Endothelial cell of umbilical vein (primary cell): Measurements from ENCODE around the gene SSH2. TPM values are rescaled to one million over a fixed set of nuclear protein-coding genes. Genes with fewer than 3 reads are reported as not detected.

Experiments
- BruUV-seq: library from RNA; stranded (reverse); fragments of 400-500 nt; replicated peaks from 2 replicates; lab custom pipeline; 2021; lab: Mats Ljungman, UMichigan
- CTCF ChIA-PET: fragments of 300-600, 350-600 bp; sonication (Branson Sonifier 250); formaldehyde crosslinking; loops from one replicate; lab custom pipeline; 2021; ENCODE audit warnings: antibody characterized with exemption, inconsistent platforms; lab: Charles Lee
- POLR2A ChIA-PET: fragments of 300-600, 350-600 bp; sonication (Branson Sonifier 250); formaldehyde crosslinking; loops from one replicate; lab custom pipeline; 2021; ENCODE audit warnings: antibody characterized with exemption, inconsistent platforms; lab: Charles Lee
- DNase-seq: peaks from one replicate; pipeline ENCODE4 v3.0.0-alpha.2; 2011; ENCODE audit warnings: low read depth, low spot score
- FAIRE-seq: peaks from 2 replicates; lab custom pipeline; 2011; peaks lifted over from hg19 to GRCh38; lab: Jason Lieb, UNC
- H2AFZ ChIP-seq: 2 replicates; pipeline ENCODE4 v1.6.0; 2012; ENCODE audit warnings: low read depth, low read length, control low read depth, inconsistent platforms
- H3K27ac ChIP-seq: 2 replicates; pipeline ENCODE4 v1.5.1; 2011; ENCODE audit warnings: low read depth, mild to moderate bottlenecking, control low read depth, low read length, moderate library complexity; ENCODE audit not compliant: insufficient read depth
- H3K27me3 ChIP-seq, 2 experiments: 2 replicates each; pipeline versions ENCODE4 v1.6.0 to v1.6.1; 2011; ENCODE audit warnings: low read length in 2 of 2, mixed read lengths in 1 of 2; ENCODE audit not compliant: control insufficient read depth in 2 of 2, insufficient read depth in 2 of 2
- H3K36me3 ChIP-seq, 2 experiments: 2 replicates in 1 of 2; 3 replicates in 1 of 2; pipeline ENCODE4 v1.5.1; 2011; ENCODE audit warnings: low read length in 2 of 2, mild to moderate bottlenecking in 1 of 2, moderate library complexity in 1 of 2; ENCODE audit not compliant: control insufficient read depth in 2 of 2, insufficient read depth in 2 of 2; ENCODE audit errors: extremely low read depth in 1 of 2
- H3K4me1 ChIP-seq: 3 replicates; pipeline ENCODE4 v1.5.1; 2011; ENCODE audit warnings: mild to moderate bottlenecking, low read length; ENCODE audit not compliant: control insufficient read depth, insufficient read depth; ENCODE audit errors: extremely low read depth
- H3K4me2 ChIP-seq: 2 replicates; pipeline ENCODE4 v1.6.1; 2011; ENCODE audit warnings: low read length, control low read depth, mixed read lengths; ENCODE audit not compliant: insufficient read depth
- H3K4me3 ChIP-seq, 3 experiments: fragments of 200-600 bp in 1 of 3; sonication (generic), shearing (Covaris generic) in 1 of 3; replicated peaks in 1 of 3; 2 replicates each; pipeline ENCODE4 v1.5.1; 2011 to 2016; ENCODE audit warnings: control low read depth in 3 of 3, low read length in 3 of 3, mild to moderate bottlenecking in 2 of 3, inconsistent platforms in 1 of 3, low read depth in 1 of 3, moderate library complexity in 1 of 3; ENCODE audit not compliant: insufficient read depth in 1 of 3
- H3K79me2 ChIP-seq: 2 replicates; pipeline ENCODE4 v1.6.0; 2012; ENCODE audit warnings: low read length, inconsistent platforms; ENCODE audit not compliant: control insufficient read depth, insufficient read depth
- H3K9ac ChIP-seq: replicated peaks from 2 replicates; pipeline ENCODE3; 2011; ENCODE audit warnings: low read length, control low read depth; ENCODE audit not compliant: insufficient read depth; ENCODE audit errors: extremely low read depth
- H3K9me1 ChIP-seq: replicated peaks from 3 replicates; pipeline ENCODE4 v1.6.0; 2011; ENCODE audit warnings: mild to moderate bottlenecking, low read length; ENCODE audit not compliant: control insufficient read depth, insufficient read depth; ENCODE audit errors: extremely low read depth
- H3K9me3 ChIP-seq: replicated peaks from 2 replicates; pipeline ENCODE4 v1.5.1; 2012; ENCODE audit warnings: low read length, inconsistent platforms; ENCODE audit not compliant: control insufficient read depth, insufficient read depth
- H4K20me1 ChIP-seq: replicated peaks from 2 replicates; pipeline ENCODE3; 2011; ENCODE audit warnings: mild to moderate bottlenecking, low read length; ENCODE audit not compliant: control insufficient read depth, insufficient read depth; ENCODE audit errors: extremely low read depth
- GATA2 ChIP-seq: IDR thresholded peaks from 2 replicates; pipeline ENCODE4 v1.7.0; 2011; ENCODE audit warnings: low read depth, mild to moderate bottlenecking, moderate library complexity, mixed read lengths, low read length; ENCODE audit not compliant: insufficient read length, insufficient read depth
- POLR2AphosphoS5 ChIP-seq: IDR thresholded peaks from 2 replicates; pipeline ENCODE4 v1.6.1; 2012; ENCODE audit warnings: low read depth, mild to moderate bottlenecking, control low read depth, low read length, moderate library complexity; ENCODE audit not compliant: insufficient read depth
- dilution Hi-C: fragments of 300-500 bp; cut with MboI; formaldehyde crosslinking; loops from one replicate; pipeline ENCODE4 v1.15.0; 2019; ENCODE audit warnings: low sequenced_read_pairs; ENCODE audit not compliant: extremely low pct_ligation_motif_present
- intact Hi-C: fragments of 100-400 bp; cut with micrococcal nuclease; formaldehyde crosslinking; loops from one replicate; pipeline ENCODE4 v1.10.0; 2022
- polyA plus RNA-seq, 4 experiments: library from polyadenylated mRNA; depleted of rRNA in 3 of 4; stranded (reverse) in 3 of 4; unstranded in 1 of 4; fragments of >200 nt; gene quantifications; 2 replicates each; pipeline versions ENCODE4 v1.2.1 to v1.2.3, GENCODE V29; 2011 to 2012; ENCODE audit warnings: missing spikeins in 1 of 4
- total RNA-seq: library from RNA; stranded (reverse); gene quantifications from 2 replicates; pipeline ENCODE4 v1.2.3, GENCODE V29; 2021
- TF ChIP-seq, protein P1 (sequence below), 2 donors: IDR thresholded peaks; 1 replicate in 1 of 2; 2 replicates in 1 of 2; pipeline ENCODE4 v1.5.1; 2011; ENCODE audit warnings: low read length in 2 of 2, mild to moderate bottlenecking in 2 of 2, moderate library complexity in 2 of 2, control low read depth in 1 of 2, inconsistent platforms in 1 of 2, low read depth in 1 of 2; ENCODE audit not compliant: insufficient read depth in 1 of 2; ENCODE audit errors: extremely low read depth in 1 of 2

The SSH2 gene
- total and polyA plus RNA-seq, 2 donors (not counting 3 experiments of a cell fraction or from before 2014, with no cell fraction given), result 24.6 to 60.9 TPM

DNA sequence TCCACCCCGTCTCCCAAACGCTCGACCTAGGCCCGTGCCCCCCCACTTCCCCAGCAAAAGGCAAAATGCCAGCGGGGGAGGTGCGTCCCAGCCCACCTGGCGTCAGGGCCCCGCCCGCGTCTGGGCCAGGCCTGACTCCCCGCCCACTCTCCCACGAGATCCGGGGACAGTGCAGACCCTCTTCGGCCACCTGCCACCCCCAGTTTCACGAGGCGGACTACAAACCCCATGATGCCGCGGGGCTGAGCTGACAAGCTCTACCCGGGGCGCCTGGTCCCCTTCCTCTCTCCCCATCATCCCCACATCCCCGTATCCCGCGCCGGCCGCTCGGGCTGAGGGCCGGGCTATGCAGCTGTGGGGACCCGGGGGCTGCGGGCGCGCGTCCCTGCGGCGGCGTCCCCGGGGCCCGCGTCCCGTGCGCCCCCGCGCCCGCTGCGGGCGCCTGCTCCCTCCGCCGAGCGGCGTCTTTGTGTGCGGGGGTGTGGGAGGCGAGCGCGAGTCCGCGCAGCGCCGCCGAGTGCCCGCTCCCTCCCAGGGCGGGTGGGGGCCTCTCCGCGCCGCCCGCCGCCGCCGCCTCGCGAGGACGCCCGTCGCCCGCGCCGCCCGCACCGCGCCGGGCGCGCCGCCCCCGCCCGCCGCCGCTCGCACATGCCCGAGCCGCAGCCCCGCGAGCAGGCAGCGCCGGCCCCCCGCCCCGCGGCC is 337.0 kb downstream of the SSH2 start, which contains the start of gene ANKRD13B:
Gene ANKRD13B (plus strand): TSS at position 283 of the 702 bp plus-strand sequence. CDS start 490 bp downstream, outside the sequence.
- peak within 1 kb of the TSS; percentile 57 for H3K4me2 ChIP-seq
- intact Hi-C loops, result loop anchor here (5.0 kb wide), 1 partner anchor 301 kb away; the partner anchor contains the start of gene NUFIP2
- H2AFZ ChIP-seq, result peak within 1 kb of the TSS; percentile 67
- dilution Hi-C loops, result no loop called here
- peaks cover 21% of the 10 kb centered on the region for H3K79me2 ChIP-seq
- ChIA-PET CTCF (interaction anchor here (0.6 to 9.2 kb wide), 14 partner anchors 14 to 500 kb away, joined by 3 to 152 read pairs (median 6); partner anchors contain the start of genes ABHD15 and TP53I13), POLR2A (interaction anchor here (0.7 kb wide), 1 partner anchor 23 kb away, joined by 3 read pairs; no protein-coding TSS in a partner anchor)
- H3K27me3 ChIP-seq, result no peaks in the 10 kb centered on the region
- H3K27ac ChIP-seq, result peak within 1 kb of the TSS; percentile 21
- no peaks in the 10 kb centered on the region for H4K20me1 ChIP-seq
- H3K9ac ChIP-seq, result peak within 1 kb of the TSS; percentile 29
- no peaks in the 10 kb centered on the region for H3K36me3 ChIP-seq
- BruUV-seq, result no TSS peak
- FAIRE-seq (peak; percentile 56), DNase-seq (no peak)
- no peaks in the 10 kb centered on the region for H3K9me3 ChIP-seq
- H3K9me1 ChIP-seq, result no peaks in the 10 kb centered on the region
- peak within 1 kb of the TSS; percentile 51 to 64 (median 59) for H3K4me3 ChIP-seq
- peaks cover 44% of the 10 kb centered on the region for H3K4me1 ChIP-seq
- TF ChIP-seq, protein P1, sequence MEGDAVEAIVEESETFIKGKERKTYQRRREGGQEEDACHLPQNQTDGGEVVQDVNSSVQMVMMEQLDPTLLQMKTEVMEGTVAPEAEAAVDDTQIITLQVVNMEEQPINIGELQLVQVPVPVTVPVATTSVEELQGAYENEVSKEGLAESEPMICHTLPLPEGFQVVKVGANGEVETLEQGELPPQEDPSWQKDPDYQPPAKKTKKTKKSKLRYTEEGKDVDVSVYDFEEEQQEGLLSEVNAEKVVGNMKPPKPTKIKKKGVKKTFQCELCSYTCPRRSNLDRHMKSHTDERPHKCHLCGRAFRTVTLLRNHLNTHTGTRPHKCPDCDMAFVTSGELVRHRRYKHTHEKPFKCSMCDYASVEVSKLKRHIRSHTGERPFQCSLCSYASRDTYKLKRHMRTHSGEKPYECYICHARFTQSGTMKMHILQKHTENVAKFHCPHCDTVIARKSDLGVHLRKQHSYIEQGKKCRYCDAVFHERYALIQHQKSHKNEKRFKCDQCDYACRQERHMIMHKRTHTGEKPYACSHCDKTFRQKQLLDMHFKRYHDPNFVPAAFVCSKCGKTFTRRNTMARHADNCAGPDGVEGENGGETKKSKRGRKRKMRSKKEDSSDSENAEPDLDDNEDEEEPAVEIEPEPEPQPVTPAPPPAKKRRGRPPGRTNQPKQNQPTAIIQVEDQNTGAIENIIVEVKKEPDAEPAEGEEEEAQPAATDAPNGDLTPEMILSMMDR (IDR thresholded peaks at IDR 0.05; ENCODE audit: extremely low read depth in 1 of 2, insufficient read depth in 1 of 2, low read depth in 1 of 2, low read length in 2 of 2), result no peak
- no peak for TF ChIP-seq GATA2
- TF ChIP-seq POLR2AphosphoS5, result peak; percentile 22
